MM.1S (cell line): Measurements from ENCODE around the gene FOXL1.

Source experiments
- DNase-seq: peaks from one replicate; pipeline ENCODE4 v3.0.0-alpha.2; 2015
- H2AFZ ChIP-seq: fragments of 300-600 bp; sonication (generic); 2 replicates; pipeline ENCODE4 v1.6.0; 2016; ENCODE audit warnings: antibody characterized with exemption, low read length
- H3F3A ChIP-seq: fragments of 300-600 bp; sonication (generic); 2 replicates; pipeline ENCODE4 v1.6.1; 2016; ENCODE audit warnings: mild to moderate bottlenecking, antibody characterized with exemption, low read length, moderate library complexity, mixed read lengths; ENCODE audit not compliant: insufficient read depth
- H3K27ac ChIP-seq: fragments of 300-600 bp; sonication (generic); 2 replicates; pipeline ENCODE4 v1.5.1; 2016; ENCODE audit warnings: mild to moderate bottlenecking, low read length
- H3K27me3 ChIP-seq: fragments of 300-600 bp; sonication (generic); replicated peaks from 2 replicates; pipeline ENCODE4 v1.6.0; 2016; ENCODE audit warnings: low read length; ENCODE audit not compliant: insufficient read depth
- H3K36me3 ChIP-seq: fragments of 300-600 bp; sonication (generic); replicated peaks from 2 replicates; pipeline ENCODE4 v1.6.1; 2016; ENCODE audit warnings: mild to moderate bottlenecking, low read length, mixed read lengths; ENCODE audit not compliant: insufficient read depth
- H3K4me1 ChIP-seq: fragments of 300-600 bp; sonication (generic); 2 replicates; pipeline ENCODE4 v1.6.1; 2016; ENCODE audit warnings: low read length, mixed read lengths
- H3K4me2 ChIP-seq: fragments of 300-600 bp; sonication (generic); 2 replicates; pipeline ENCODE4 v1.6.0; 2016; ENCODE audit warnings: low read depth, low read length
- H3K4me3 ChIP-seq: fragments of 300-600 bp; sonication (generic); 2 replicates; pipeline ENCODE4 v1.5.1; 2016; ENCODE audit warnings: low read length, mixed read lengths
- H3K79me2 ChIP-seq: fragments of 300-600 bp; sonication (generic); 2 replicates; pipeline ENCODE4 v1.6.1; 2016; ENCODE audit warnings: mixed run types, low read length, mixed read lengths
- H3K9ac ChIP-seq: fragments of 300-600 bp; sonication (generic); 2 replicates; pipeline ENCODE4 v1.6.1; 2016; ENCODE audit warnings: low read length, mixed read lengths
- H3K9me2 ChIP-seq: fragments of 300-600 bp; sonication (generic); replicated peaks from 2 replicates; pipeline ENCODE4 v1.6.1; 2016; ENCODE audit warnings: mild to moderate bottlenecking, low read length, mixed read lengths; ENCODE audit not compliant: insufficient read depth
- H3K9me3 ChIP-seq: fragments of 300-600 bp; sonication (generic); replicated peaks from 2 replicates; pipeline ENCODE4 v1.6.1; 2016; ENCODE audit warnings: mild to moderate bottlenecking, low read length, mixed read lengths; ENCODE audit not compliant: insufficient read depth
- H4K20me1 ChIP-seq: fragments of 300-600 bp; sonication (generic); 2 replicates; pipeline ENCODE4 v1.6.1; 2016; ENCODE audit warnings: mild to moderate bottlenecking, low read length, moderate library complexity, mixed read lengths; ENCODE audit not compliant: insufficient read depth
- CTCF ChIP-seq: fragments of 300-600 bp; sonication (generic); IDR thresholded peaks from 2 replicates; pipeline ENCODE4 v1.5.1; 2016; ENCODE audit warnings: antibody characterized with exemption, low read length, mixed read lengths
- EZH2 ChIP-seq: fragments of 300-600 bp; sonication (generic); optimal IDR thresholded peaks from 2 replicates; pipeline ENCODE3; 2017; ENCODE audit warnings: low read depth, mild to moderate bottlenecking, antibody characterized with exemption, low read length, mixed read lengths
- EZH2phosphoT487 ChIP-seq: fragments of 300-600 bp; sonication (generic); IDR thresholded peaks from 2 replicates; pipeline ENCODE4 v1.6.1; 2018; ENCODE audit warnings: antibody characterized with exemption, low read length

FOXL1 gene

GRCh38 chr16:86563469-86564345, 14.6 kb upstream of the FOXL1 start:
- Histone ChIP-seq H3K9me3 (no peaks in the 10 kb centered on the region), H4K20me1 (no peaks in the 10 kb centered on the region), H3F3A (no peaks in the 10 kb centered on the region), H3K9ac (no peak overlapping the region), H3K36me3 (no peaks in the 10 kb centered on the region), H3K4me1 (no peaks in the 10 kb centered on the region), H3K27ac (no peak overlapping the region), H3K4me3 (no peak overlapping the region), H3K9me2 (no peaks in the 10 kb centered on the region), H3K27me3 (peaks cover 66% of the 10 kb centered on the region), H3K4me2 (no peak overlapping the region; the same call in 1 of the 2 replicates), H2AFZ (no peak overlapping the region), H3K79me2 (no peaks in the 10 kb centered on the region)
- TF ChIP-seq CTCF: peak; percentile 89
- TF ChIP-seq EZH2phosphoT487: no peak
- no peak for TF ChIP-seq EZH2
- DNase-seq: peak; percentile 73

- Histone ChIP-seq H3F3A (no peaks in the 10 kb centered on the region), H3K4me3 (no peak overlapping the region), H3K9me2 (no peaks in the 10 kb centered on the region), H3K9ac (no peak overlapping the region), H3K9me3 (no peaks in the 10 kb centered on the region), H3K27me3 (peaks cover 73% of the 10 kb centered on the region), H3K27ac (no peak overlapping the region), H3K4me2 (no peak overlapping the region), H3K4me1 (no peaks in the 10 kb centered on the region), H2AFZ (no peak overlapping the region), H4K20me1 (no peaks in the 10 kb centered on the region), H3K36me3 (no peaks in the 10 kb centered on the region), H3K79me2 (no peaks in the 10 kb centered on the region)
- DNase-seq: no peak
- TF ChIP-seq CTCF (no peak), EZH2 (no peak), EZH2phosphoT487 (no peak)
Observed at GRCh38 chr16:86565181-86565631, 13.1 kb upstream of the FOXL1 start.

- H3K27ac ChIP-seq: no peak overlapping the region
- no peak overlapping the region for H3K4me2 ChIP-seq
- H2AFZ ChIP-seq: no peak overlapping the region
- no peak for TF ChIP-seq EZH2phosphoT487
- no peak for TF ChIP-seq EZH2
- no peak for TF ChIP-seq CTCF
- no peak overlapping the region for H3K9ac ChIP-seq
- H3K4me3 ChIP-seq: no peak overlapping the region
- peaks cover 75% of the 10 kb centered on the region for H3K27me3 ChIP-seq
- no peaks in the 10 kb centered on the region for H4K20me1 ChIP-seq
- H3K4me1 ChIP-seq: no peaks in the 10 kb centered on the region
- H3K36me3 ChIP-seq: no peaks in the 10 kb centered on the region
- H3F3A ChIP-seq: no peaks in the 10 kb centered on the region
- DNase-seq: no peak
- H3K79me2 ChIP-seq: no peaks in the 10 kb centered on the region
- no peaks in the 10 kb centered on the region for H3K9me2 ChIP-seq
- no peaks in the 10 kb centered on the region for H3K9me3 ChIP-seq
Observed at GRCh38 chr16:86565644-86566511, 12.5 kb upstream of the FOXL1 start.
